ENCODE measurements around the gene ZNF524. TPM values are rescaled to one million over a fixed set of nuclear protein-coding genes. Genes with fewer than 3 reads are reported as not detected.

Gene ZNF524
- total and polyA plus RNA-seq, 2 donors (not counting 1 experiment from before 2014, with no cell fraction given): 2.6 to 16.8 TPM

DNA sequence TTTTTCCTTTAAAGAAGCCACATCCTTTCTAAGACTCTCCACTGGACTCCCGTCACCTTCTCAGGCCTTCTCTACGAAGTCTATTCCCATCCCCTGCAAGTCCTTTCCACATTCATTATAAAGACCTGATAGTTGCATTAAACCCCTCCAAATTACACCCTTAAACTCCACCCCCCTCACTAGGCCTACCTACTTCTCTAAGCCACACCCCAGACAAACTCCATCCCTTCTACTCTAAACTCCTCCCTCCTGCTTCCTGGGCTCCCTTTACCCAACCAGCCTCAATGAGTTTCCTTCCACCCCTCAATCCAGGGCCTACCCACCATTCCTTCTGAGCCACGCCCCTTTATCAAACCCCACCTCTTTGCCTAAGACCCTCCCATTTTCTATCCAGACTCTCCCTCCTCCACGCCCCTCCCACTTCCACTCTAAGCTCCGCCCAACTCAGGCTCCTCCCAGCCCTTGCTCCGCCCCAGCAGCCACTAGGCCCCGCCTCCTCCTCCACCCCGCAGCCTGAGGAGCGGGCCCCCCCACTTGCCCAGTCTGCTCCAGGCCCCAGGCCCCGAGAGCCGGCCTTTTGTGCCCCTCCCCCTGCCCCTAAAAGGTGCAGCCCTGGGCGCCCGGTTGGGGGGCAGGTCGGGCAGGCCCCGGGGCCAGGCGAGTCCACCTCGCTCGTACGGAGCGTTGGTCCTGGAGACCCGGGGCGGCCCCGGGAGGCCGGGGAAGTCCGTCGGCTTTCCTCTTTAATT, 1.2 kb upstream of the ZNF524 start:
- Histone ChIP-seq H2AFZ (ENCODE audit: low read length) (peak overlapping the region; percentile 23), H3K9ac (ENCODE audit: insufficient read depth, low read length) (peak overlapping the region; percentile 86), H3K27ac (ENCODE audit: insufficient read depth, low read length) (peak overlapping the region; percentile 95), H3K4me1 (ENCODE audit: control insufficient read depth, extremely low read depth, insufficient read depth, low read length) (peaks cover 3% of the 10 kb centered on the region), H3K9me3 (ENCODE audit: control insufficient read depth, insufficient read depth, low read depth, low read length) (no peaks in the 10 kb centered on the region), H3K4me2 (ENCODE audit: extremely low read depth, insufficient read depth, low read length) (peak overlapping the region; percentile 59), H3K27me3 (ENCODE audit: control insufficient read depth, insufficient read depth, low read length) (no peaks in the 10 kb centered on the region), H3K79me2 (ENCODE audit: control insufficient read depth, insufficient read depth, low read length) (peaks cover 5% of the 10 kb centered on the region), H3K4me3 (replicated peaks in 1 of 4; ENCODE audit: control extremely low read depth in 1 of 4, insufficient read depth in 1 of 4, low read depth in 3 of 4, low read length in 4 of 4) (peak overlapping the region; percentile 70 to 82 (median 76)), H4K20me1 (ENCODE audit: control insufficient read depth, extremely low read depth, insufficient read depth, low read length) (no peaks in the 10 kb centered on the region), H3K36me3 (ENCODE audit: control insufficient read depth, insufficient read depth, low read length) (peaks cover 10% of the 10 kb centered on the region)
- TF ChIP-seq, protein P1, sequence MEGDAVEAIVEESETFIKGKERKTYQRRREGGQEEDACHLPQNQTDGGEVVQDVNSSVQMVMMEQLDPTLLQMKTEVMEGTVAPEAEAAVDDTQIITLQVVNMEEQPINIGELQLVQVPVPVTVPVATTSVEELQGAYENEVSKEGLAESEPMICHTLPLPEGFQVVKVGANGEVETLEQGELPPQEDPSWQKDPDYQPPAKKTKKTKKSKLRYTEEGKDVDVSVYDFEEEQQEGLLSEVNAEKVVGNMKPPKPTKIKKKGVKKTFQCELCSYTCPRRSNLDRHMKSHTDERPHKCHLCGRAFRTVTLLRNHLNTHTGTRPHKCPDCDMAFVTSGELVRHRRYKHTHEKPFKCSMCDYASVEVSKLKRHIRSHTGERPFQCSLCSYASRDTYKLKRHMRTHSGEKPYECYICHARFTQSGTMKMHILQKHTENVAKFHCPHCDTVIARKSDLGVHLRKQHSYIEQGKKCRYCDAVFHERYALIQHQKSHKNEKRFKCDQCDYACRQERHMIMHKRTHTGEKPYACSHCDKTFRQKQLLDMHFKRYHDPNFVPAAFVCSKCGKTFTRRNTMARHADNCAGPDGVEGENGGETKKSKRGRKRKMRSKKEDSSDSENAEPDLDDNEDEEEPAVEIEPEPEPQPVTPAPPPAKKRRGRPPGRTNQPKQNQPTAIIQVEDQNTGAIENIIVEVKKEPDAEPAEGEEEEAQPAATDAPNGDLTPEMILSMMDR (conservative IDR thresholded peaks at IDR 0.05 in 1 of 2, IDR thresholded peaks at IDR 0.05 in 1 of 2; ENCODE audit: low read depth in 1 of 2, low read length in 2 of 2): no peak
- TF ChIP-seq EZH2 (IDR thresholded peaks at IDR 0.05; ENCODE audit: low read length, missing control alignments): no peak
- DNase-seq (ENCODE audit: low read depth in 2 of 2): peak; percentile 87 to 98

DNA sequence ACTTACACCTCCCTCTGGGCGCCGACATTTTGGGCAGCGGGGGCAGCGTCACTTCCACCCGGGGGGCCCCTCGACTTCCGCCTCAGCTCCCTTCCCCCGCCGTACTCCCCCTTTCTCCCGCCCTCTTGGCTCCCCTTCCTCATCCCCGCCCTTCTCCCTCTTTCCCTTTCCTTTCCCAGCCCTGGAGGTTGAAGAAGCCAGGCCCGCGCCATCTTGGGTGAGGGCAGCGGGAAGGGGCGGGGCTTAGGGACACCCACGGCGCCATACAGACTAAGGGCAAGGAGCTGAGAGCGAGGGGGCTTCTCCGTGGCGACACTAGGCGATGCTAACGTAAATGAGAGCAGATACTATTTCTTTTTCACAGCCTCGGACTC, 633 bp upstream of the ZNF524 start, which contains the start of gene FIZ1:
Gene FIZ1 (minus strand): TSS at position 50 of the 374 bp plus-strand sequence. CDS start 1,652 bp downstream, outside the sequence.
- Histone ChIP-seq H3K9ac (ENCODE audit: insufficient read depth, low read length) (peak within 1 kb of the TSS; percentile 86), H4K20me1 (ENCODE audit: control insufficient read depth, extremely low read depth, insufficient read depth, low read length) (no peaks in the 10 kb centered on the region), H3K36me3 (ENCODE audit: control insufficient read depth, insufficient read depth, low read length) (peaks cover 10% of the 10 kb centered on the region), H3K27me3 (ENCODE audit: control insufficient read depth, insufficient read depth, low read length) (no peaks in the 10 kb centered on the region), H3K27ac (ENCODE audit: insufficient read depth, low read length) (peak within 1 kb of the TSS; percentile 95), H3K4me2 (ENCODE audit: extremely low read depth, insufficient read depth, low read length) (peak within 1 kb of the TSS; percentile 59), H3K4me3 (replicated peaks in 1 of 4; ENCODE audit: control extremely low read depth in 1 of 4, insufficient read depth in 1 of 4, low read depth in 3 of 4, low read length in 4 of 4) (peak within 1 kb of the TSS; percentile 70 to 82 (median 76)), H2AFZ (ENCODE audit: low read length) (peak within 1 kb of the TSS; percentile 98), H3K9me3 (ENCODE audit: control insufficient read depth, insufficient read depth, low read depth, low read length) (no peaks in the 10 kb centered on the region), H3K79me2 (ENCODE audit: control insufficient read depth, insufficient read depth, low read length) (peaks cover 5% of the 10 kb centered on the region), H3K4me1 (ENCODE audit: control insufficient read depth, extremely low read depth, insufficient read depth, low read length) (peaks cover 3% of the 10 kb centered on the region)
- TF ChIP-seq, protein P1 (conservative IDR thresholded peaks at IDR 0.05 in 1 of 2, IDR thresholded peaks at IDR 0.05 in 1 of 2; ENCODE audit: low read depth in 1 of 2, low read length in 2 of 2): no peak
- no peak for TF ChIP-seq EZH2 (IDR thresholded peaks at IDR 0.05; ENCODE audit: low read length, missing control alignments)
- peak; percentile 98 to 99 for DNase-seq (ENCODE audit: low read depth in 2 of 2)

DNA sequence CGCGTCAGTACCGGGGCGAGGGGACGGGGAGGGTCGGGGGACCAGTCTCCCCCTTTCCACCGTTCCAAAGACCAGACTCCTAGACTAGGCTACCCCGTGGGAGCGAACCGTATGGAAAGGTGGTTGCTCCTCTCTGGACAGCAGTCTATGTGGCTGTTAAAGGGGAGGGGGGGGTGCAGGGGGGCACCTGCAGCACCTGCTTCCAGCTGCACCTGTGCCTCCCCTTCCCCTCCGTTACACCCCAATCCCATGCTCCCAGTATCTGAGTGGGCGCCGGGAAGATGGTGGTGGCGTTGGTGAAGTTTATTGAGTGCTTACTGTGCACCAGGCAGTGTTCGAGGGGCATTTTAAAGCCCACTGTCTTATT, 557 bp downstream of the ZNF524 start:
- H3K36me3 ChIP-seq (ENCODE audit: control insufficient read depth, insufficient read depth, low read length): peaks cover 8% of the 10 kb centered on the region
- TF ChIP-seq EZH2 (IDR thresholded peaks at IDR 0.05; ENCODE audit: low read length, missing control alignments): no peak
- TF ChIP-seq, protein P1 (conservative IDR thresholded peaks at IDR 0.05 in 1 of 2, IDR thresholded peaks at IDR 0.05 in 1 of 2; ENCODE audit: low read depth in 1 of 2, low read length in 2 of 2): no peak
- no peak overlapping the region for H2AFZ ChIP-seq (ENCODE audit: low read length)
- H3K79me2 ChIP-seq (ENCODE audit: control insufficient read depth, insufficient read depth, low read length): peaks cover 5% of the 10 kb centered on the region
- peak overlapping the region; percentile 81 for H3K4me2 ChIP-seq (ENCODE audit: extremely low read depth, insufficient read depth, low read length)
- H3K27ac ChIP-seq (ENCODE audit: insufficient read depth, low read length): no peak overlapping the region
- peak overlapping the region; percentile 86 for H3K9ac ChIP-seq (ENCODE audit: insufficient read depth, low read length)
- no peak for DNase-seq (ENCODE audit: low read depth in 2 of 2)
- H3K27me3 ChIP-seq (ENCODE audit: control insufficient read depth, insufficient read depth, low read length): no peaks in the 10 kb centered on the region
- peaks cover 6% of the 10 kb centered on the region for H3K4me1 ChIP-seq (ENCODE audit: control insufficient read depth, extremely low read depth, insufficient read depth, low read length)
- H3K9me3 ChIP-seq (ENCODE audit: control insufficient read depth, insufficient read depth, low read depth, low read length): no peaks in the 10 kb centered on the region
- no peaks in the 10 kb centered on the region for H4K20me1 ChIP-seq (ENCODE audit: control insufficient read depth, extremely low read depth, insufficient read depth, low read length)
- peak overlapping the region; percentile 55 to 81 (median 63) for H3K4me3 ChIP-seq (replicated peaks in 1 of 4; ENCODE audit: control extremely low read depth in 1 of 4, insufficient read depth in 1 of 4, low read depth in 3 of 4, low read length in 4 of 4)

Data from fibroblast of lung (primary cell).